ENCODE measurements around the gene SLC17A4.

- TF ChIP-seq, protein P1, sequence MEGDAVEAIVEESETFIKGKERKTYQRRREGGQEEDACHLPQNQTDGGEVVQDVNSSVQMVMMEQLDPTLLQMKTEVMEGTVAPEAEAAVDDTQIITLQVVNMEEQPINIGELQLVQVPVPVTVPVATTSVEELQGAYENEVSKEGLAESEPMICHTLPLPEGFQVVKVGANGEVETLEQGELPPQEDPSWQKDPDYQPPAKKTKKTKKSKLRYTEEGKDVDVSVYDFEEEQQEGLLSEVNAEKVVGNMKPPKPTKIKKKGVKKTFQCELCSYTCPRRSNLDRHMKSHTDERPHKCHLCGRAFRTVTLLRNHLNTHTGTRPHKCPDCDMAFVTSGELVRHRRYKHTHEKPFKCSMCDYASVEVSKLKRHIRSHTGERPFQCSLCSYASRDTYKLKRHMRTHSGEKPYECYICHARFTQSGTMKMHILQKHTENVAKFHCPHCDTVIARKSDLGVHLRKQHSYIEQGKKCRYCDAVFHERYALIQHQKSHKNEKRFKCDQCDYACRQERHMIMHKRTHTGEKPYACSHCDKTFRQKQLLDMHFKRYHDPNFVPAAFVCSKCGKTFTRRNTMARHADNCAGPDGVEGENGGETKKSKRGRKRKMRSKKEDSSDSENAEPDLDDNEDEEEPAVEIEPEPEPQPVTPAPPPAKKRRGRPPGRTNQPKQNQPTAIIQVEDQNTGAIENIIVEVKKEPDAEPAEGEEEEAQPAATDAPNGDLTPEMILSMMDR (IDR thresholded peaks at IDR 0.05): no peak
- no peak for TF ChIP-seq POLR2A (IDR thresholded peaks at IDR 0.05)
Observed at GRCh38 chr6:25753079-25753478, 1.5 kb upstream of the SLC17A4 start.
